NCI-H146 treated with DMSO at 0.1 percent for 48 hours (cell line): ENCODE measurements around the gene VPS39.

Source experiments
- DNase-seq: peaks from one replicate; lab custom pipeline; 2025; ENCODE audit not compliant: unreplicated experiment; lab: John Stamatoyannopoulos, UW

Gene VPS39

DNA sequence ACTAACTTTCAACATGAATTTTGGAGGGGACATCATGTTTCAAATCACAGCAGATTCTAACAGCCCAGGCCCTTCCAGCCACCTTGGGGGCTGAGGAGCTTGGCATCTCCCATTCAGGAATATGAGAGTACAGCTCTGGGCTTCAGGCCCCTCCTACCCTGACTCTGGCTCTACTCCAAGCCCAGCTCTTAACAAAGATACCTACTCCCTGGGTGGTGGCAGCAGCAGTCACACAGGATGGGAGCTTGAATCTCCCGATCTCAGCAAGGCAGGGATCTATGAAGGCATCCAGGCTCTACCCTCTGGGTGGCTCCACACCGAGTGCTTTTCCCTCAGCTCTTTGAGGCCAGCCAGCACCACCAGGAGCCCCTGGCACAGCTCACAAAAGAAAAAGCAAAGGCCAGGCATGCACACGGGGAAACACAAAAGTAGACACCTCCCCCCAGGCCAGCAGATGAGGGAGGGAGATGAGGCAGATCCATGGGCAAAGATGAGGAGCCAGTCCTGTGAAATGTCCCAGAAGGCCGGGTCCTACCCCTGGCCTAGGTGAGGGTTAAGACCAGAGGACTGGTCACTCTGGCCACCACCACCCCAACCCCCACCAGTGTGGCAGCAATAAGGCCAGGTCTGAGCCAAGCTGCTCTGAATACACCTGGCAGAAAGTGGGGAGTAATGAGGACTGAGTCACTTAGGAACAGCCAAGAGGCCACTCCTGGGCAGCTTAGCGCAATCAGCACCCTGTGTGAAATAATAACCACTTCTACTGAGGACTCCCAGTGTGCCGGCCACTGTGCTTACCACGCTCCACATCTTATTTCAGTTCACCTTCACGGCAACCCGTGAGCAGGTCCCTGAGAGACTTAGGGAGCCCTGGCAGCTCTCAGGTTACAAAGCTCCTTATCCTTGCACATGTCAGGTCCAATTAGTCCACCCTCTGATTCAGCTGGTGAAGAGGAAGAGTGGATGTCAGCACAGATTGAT lies 76.0 kb downstream of the VPS39 start:
- DNase-seq, result no peak

DNA sequence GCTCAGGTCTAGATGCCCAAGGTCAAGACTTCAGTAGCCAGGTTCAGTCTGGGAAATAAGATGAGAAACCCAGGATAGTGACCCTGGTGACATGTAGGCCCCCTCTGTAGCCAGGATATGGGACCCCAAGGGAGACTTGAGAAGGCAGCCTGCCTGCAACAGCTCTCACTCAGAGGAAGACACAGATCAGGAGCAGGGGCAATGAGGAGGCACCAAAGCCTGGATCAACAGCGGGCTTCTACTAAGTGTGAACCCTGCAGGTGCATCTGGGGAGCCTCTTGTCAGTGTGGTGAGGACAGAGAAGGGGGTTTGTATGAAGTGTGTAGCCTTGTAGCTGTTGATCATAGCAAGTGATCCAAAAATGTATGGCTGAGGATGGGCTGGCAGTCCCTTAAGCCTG lies 77.1 kb downstream of the VPS39 start:
- DNase-seq, result no peak

DNA sequence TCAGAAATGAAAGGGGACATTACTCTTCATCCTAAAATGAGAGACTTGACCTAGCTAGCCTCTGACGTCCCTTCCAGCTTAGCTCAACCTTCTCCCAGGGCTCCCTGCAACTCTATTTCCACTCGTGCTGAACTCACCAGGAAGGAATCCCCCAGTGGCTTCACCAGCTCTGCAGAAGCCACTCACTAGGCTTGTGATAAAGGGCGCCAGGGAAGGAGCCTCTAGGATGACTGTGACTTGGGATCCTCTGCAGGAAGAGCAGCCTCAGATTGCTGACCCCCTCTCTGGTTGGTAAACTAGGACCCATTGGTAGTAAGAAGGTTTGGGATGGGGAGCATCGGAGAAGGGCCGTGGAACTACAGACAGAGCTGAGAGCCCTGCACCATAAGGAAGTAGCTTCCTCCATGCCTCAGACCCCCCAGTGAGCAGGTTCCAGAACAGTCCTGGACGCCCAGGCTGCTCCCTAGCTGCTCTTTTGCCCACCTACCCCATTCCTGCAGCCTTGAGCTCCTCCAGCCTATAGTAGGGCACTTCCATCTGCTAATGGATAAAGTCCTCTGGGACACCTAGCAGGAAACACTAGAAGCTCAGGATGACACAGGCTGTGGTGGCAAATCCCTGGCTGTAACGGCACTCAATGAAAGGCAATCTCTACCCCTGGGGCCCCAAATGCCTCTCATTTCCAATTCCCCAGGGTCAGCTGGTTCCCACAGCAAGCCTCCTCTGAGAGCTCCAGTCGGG lies 77.7 kb downstream of the VPS39 start:
- DNase-seq, result no peak

DNA sequence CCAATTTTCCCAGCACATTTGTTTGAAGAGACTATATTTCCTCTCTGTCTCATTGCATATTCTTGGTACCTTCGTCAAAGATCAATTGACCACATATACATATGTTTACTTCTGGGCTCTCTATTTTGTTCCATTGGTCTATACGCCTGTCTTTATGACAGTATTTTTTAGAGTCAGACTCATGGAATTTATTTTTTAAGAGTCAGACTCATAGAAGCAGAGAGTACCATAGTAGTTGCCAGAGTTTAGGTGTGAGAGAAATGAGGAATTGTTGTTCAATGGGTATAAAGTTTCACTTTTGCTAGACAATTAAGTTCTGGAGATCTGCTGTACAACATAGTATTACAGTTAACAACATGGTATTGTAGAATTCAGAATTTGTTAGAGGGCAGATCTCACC lies 78.7 kb downstream of the VPS39 start:
- no peak for DNase-seq

DNA sequence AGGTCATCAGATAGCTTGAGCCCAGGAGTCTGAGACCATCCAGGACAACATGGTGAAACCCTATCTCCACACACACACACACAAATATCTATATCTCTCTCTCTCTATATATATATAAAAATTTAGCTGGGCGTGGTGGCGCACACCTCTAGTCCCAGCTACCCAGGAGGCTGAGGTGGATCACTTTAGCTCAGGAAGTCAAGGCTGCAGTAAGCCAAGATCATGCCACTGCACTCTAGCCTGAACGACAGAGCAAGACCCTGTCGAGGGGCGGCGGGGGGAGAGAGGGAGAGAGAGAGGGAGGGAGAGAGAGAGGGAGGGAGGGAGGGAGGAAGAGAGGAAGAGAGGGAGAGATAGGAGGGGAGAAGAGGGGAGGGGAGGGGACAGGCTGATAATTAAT lies 79.6 kb downstream of the VPS39 start:
- DNase-seq, result no peak

DNA sequence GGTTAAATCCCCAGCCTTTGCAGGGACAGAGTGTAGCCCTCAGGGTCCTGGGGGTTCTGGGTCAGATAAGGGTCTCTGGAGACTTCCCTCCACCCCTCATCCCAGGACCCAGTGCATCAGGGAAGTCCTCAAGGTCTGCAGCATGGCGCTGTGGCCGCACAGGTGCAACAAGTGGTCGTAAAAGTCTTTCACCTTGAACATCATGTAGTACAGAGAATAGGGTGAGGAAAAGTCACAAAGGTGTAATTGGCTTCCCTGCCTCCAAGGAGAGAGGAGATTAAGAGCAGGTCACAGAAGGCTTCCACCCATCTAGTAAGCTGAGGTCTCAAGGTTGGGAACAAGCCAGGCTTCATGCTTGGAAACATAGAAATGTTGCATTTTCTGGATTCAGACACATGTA lies 84.6 kb downstream of the VPS39 start:
- DNase-seq, result no peak

DNA sequence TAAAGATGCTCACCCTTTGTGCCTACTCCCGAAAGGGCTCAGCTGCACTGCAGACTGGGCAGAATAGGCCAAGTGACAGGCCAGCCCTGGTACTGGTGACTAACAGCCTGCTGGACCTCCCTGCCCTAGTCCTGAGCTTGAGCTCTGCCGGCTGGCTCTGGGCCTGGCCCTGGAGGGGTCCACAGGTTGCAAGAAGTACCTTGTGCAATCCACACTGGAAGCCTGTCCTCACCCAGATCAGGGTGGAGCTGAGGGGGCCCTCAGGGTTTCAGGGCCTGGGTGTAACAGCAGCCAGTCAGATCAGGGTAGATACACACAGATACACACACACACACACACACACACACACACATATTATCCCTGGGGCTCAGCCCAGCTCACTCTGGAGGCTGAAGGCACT lies 86.4 kb downstream of the VPS39 start:
- DNase-seq, result no peak

DNA sequence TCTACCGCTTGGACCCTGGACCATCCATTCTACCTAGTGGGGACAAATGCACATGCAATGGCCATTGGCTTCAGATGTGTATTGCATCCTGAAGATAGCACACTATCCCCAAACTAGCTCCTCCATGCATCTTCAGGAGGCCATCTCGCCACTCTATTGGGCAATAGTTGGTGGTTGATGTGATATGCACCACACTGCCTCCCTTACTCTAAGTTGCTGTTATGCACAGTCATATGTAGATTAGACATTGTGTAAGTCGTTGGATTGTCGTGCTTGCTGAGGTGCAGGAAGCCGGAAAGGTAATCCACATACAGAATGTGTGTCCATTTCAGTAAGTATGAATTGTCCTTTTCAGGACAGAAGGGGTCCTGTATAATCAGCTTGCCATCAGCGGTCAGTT lies 87.1 kb downstream of the VPS39 start:
- DNase-seq, result no peak

DNA sequence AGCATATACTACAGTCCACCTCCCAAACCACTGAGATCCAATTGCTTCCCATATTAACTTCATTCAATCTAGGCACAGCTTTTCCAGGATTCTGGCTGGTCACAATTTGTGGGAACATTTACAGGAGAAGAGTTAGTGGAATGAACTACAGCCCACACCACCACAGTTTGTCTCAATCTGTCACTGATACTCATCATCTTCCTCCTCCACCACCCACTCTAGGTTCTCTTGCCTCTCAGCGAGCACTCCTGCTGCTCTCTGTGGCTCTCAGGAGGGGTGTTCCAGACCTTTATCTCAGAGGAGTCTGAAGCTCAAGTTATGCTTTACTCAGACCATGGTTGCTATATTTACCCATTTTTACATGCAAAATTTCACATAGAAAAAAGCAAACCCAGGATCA lies 87.8 kb downstream of the VPS39 start:
- DNase-seq, result no peak

DNA sequence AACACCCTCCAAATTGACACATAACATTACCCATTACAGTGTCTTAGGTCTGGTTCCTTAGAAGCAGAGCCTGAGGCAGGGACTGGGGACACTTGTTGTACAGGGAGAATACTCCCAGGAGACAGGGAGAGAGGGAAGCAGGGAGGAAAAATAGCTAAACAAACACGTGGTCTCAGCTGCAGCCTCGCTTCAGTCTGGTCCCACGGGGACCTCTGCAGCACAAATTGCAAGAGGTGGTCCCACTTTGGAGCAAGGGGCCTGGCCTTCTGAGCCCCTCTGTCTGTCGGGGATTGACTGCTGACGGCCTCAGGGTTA lies 88.7 kb downstream of the VPS39 start:
- no peak for DNase-seq

DNA sequence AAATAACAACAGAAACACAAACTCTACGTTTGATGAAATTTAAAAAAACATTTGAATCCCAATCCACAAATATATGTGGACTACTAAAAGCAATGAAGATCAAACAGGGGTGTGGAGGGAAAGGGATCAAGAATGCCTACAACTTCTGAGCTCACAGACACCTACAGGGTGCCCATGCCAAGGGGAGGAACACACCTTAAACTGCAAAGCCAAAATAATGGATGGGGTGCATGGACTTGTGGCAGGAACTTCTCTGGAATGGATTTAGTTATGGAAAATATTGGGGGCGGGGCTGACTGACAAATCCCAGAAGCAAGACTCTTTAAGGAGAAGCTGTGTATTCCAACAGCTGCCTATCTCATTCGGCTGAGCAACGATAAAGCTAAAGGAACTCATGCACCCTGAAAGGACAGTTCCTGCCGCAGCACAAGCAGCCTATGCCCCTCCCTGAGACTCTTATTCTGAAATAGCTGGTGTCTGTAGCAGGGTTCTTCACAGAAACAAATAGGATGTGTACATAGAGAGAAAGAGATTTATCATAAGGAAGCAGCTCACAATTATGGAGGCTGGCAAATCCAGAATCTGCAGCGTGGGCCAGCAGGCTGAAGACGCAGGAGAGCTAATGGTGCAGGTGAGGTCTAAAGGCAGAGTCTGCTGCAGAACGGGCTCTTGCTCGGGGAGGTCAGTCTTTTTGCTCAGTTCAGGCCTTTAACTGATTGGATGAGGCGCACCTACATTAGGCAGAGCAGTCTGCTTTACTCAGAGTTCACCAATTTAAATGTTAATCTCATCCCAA lies 89.3 kb downstream of the VPS39 start:
- no peak for DNase-seq

DNA sequence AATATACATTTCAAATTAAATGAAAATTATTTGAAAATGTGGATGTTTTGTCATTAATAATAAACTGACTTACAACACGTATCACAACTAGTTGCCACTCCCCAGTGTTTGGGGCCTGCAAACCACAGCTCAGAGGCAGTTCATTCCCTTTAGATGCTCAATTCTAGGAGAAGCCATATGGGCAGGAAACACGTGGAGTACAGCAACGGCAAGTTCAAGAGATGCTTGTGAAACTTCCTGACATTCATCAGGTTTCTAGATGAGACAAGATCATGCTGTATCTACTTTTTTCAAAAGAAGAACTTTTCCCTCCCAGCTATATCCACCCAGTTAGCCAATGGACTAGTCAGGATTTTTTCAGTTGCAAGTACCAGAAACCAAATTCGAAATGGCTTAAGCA lies 96.2 kb downstream of the VPS39 start:
- DNase-seq, result no peak

DNA sequence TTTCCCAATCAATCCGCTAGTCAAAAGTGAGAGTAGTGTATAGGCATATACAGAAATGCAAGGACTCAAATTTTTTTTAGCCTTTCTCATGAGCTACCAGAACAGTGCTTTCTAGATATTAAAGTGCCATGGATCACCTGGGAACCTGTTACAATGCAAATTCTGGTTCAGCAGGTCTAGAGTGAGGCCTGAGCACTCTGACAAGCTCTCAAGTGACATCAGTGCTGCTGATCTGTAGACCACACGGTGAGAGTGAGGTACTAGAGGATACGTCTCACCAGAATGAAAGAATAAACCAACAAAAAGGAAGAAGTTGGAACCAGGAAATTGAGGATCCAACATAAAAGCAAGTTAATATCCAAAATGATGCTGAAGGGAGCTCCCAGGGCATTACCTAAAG lies 97.7 kb downstream of the VPS39 start:
- no peak for DNase-seq

DNA sequence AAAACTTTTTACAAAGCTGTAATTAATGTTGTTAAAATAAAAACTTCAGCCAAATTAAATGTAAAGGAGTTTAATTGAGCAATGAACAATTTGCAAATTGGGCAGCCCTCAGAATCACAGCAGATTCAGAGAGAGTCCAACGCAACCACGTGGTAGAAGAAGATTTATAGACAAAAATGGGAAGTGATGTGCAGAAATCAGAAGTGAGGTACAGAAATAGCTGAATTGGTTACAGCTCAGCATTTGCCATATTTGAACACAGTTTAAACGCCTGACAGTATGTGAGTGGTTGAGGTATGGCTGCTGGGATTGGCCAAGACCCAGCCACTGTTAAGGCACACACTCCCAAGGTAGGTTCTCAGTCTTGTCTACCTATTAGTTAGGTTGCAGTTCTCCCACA lies 99.3 kb downstream of the VPS39 start:
- no peak for DNase-seq
